Hepatocyte (in vitro differentiated cells): ENCODE data around the gene SPSB2. TPM values are rescaled to one million over a fixed set of nuclear protein-coding genes. Genes with fewer than 3 reads are reported as not detected.
A peak's percentile ranks its signal among the peaks of the same experiment; 100 is the strongest.

Experiments
- DNase-seq: peaks from one replicate; pipeline ENCODE4 v3.0.0-alpha.2; 2016; ENCODE audit warnings: low spot score
- H2AFZ ChIP-seq: fragments of 200-600 bp; sonication (generic); 2 replicates; pipeline ENCODE4 v1.6.0; 2016; ENCODE audit warnings: antibody characterized with exemption, mild to moderate bottlenecking
- H3K27ac ChIP-seq: fragments of 200-600 bp; sonication (generic); 2 replicates; pipeline ENCODE4 v1.5.1; 2016; ENCODE audit warnings: mild to moderate bottlenecking
- H3K27me3 ChIP-seq: fragments of 200-600 bp; sonication (generic); 2 replicates; pipeline ENCODE4 v1.6.1; 2016
- H3K36me3 ChIP-seq: fragments of 200-600 bp; sonication (generic); replicated peaks from 2 replicates; pipeline ENCODE4 v1.5.1; 2016; ENCODE audit warnings: low read depth; ENCODE audit not compliant: insufficient read depth
- H3K4me1 ChIP-seq: fragments of 200-600 bp; sonication (generic); 2 replicates; pipeline ENCODE4 v1.5.1; 2016; ENCODE audit warnings: mild to moderate bottlenecking, moderate library complexity; ENCODE audit not compliant: insufficient read depth
- H3K4me2 ChIP-seq: fragments of 200-600 bp; sonication (generic); 2 replicates; pipeline ENCODE4 v1.6.0; 2016
- H3K4me3 ChIP-seq: fragments of 200-600 bp; sonication (generic); 2 replicates; pipeline ENCODE4 v1.5.1; 2016; ENCODE audit warnings: mild to moderate bottlenecking
- H3K79me2 ChIP-seq: fragments of 200-600 bp; sonication (generic); 2 replicates; pipeline ENCODE4 v1.6.0; 2017; ENCODE audit warnings: mild to moderate bottlenecking
- H3K9me2 ChIP-seq: fragments of 200-600 bp; sonication (generic); replicated peaks from 2 replicates; pipeline ENCODE4 v1.6.0; 2017; ENCODE audit warnings: mild to moderate bottlenecking; ENCODE audit not compliant: insufficient read depth
- H3K9me3 ChIP-seq: fragments of 200-600 bp; sonication (generic); 2 replicates; pipeline ENCODE4 v1.5.1; 2016; ENCODE audit warnings: low read depth, mild to moderate bottlenecking
- H4K20me1 ChIP-seq: fragments of 200-600 bp; sonication (generic); 2 replicates; pipeline ENCODE4 v1.6.0; 2016; ENCODE audit warnings: mild to moderate bottlenecking; ENCODE audit not compliant: insufficient read depth, poor library complexity, severe bottlenecking
- EZH2 ChIP-seq: fragments of 200-600 bp; sonication (generic); IDR thresholded peaks from 2 replicates; pipeline ENCODE4 v1.6.1; 2016; ENCODE audit warnings: antibody characterized with exemption, mild to moderate bottlenecking, borderline replicate concordance
- EZH2phosphoT487 ChIP-seq: fragments of 200-600 bp; sonication (generic); IDR thresholded peaks from one replicate; pipeline ENCODE4 v1.6.1; 2018; ENCODE audit warnings: antibody characterized with exemption, mild to moderate bottlenecking, low read depth, moderate library complexity; ENCODE audit not compliant: unreplicated experiment, severe bottlenecking
- WGBS: methylation state at CpG from one replicate; pipeline ENCODE4 v1.1.6; 2016; ENCODE audit warnings: low lambda C conversion rate; ENCODE audit errors: missing lambda C conversion rate; 5-methylcytosine and 5-hydroxymethylcytosine counted together
- polyA plus RNA-seq: library from polyadenylated mRNA; unstranded; fragments of >200 nt; fragmentation: Nextera tagmentation; extraction: Ambion mirVana; gene quantifications from 2 replicates; pipeline ENCODE4 v1.2.1, GENCODE V29; 2016
- total RNA-seq: library from RNA; depleted of rRNA; stranded (reverse); fragments of >200 nt; gene quantifications from 2 replicates; pipeline ENCODE4 v1.2.3, GENCODE V29; 2014
- TF ChIP-seq, protein P1 (sequence below): fragments of 200-600 bp; sonication (generic); IDR thresholded peaks from 2 replicates; pipeline ENCODE4 v1.5.1; 2016; ENCODE audit warnings: antibody characterized with exemption, mild to moderate bottlenecking; ENCODE audit not compliant: poor library complexity

Gene SPSB2
- total and polyA plus RNA-seq, 2 experiments from 2014 or later = 11.0 to 14.1 TPM

DNA sequence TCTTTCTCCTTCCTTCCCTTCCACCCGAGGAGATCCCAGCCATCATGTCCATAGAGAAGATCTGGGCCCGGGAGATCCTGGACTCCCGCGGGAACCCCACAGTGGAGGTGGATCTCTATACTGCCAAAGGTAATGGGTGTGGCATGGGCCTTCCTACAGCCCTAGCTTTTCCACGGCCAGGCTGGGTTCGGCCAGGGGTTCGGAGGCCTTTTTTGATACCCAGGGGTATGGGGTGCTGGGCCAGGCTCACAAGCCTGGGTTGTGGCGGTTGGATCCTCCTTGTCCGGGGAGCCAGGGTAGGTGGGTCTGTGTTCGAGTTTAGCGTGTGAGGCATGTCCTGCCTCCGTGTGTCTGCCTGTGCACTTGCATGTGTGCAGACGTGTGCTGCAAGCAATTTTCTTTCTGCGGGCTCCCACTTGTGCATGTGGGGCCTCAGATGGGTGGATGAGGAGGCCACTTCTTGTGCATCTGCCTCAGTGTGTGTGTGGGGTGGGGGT lies 42.7 kb upstream of the SPSB2 start:
- TF ChIP-seq EZH2phosphoT487 (no peak), EZH2 (no peak)
- TF ChIP-seq, protein P1, sequence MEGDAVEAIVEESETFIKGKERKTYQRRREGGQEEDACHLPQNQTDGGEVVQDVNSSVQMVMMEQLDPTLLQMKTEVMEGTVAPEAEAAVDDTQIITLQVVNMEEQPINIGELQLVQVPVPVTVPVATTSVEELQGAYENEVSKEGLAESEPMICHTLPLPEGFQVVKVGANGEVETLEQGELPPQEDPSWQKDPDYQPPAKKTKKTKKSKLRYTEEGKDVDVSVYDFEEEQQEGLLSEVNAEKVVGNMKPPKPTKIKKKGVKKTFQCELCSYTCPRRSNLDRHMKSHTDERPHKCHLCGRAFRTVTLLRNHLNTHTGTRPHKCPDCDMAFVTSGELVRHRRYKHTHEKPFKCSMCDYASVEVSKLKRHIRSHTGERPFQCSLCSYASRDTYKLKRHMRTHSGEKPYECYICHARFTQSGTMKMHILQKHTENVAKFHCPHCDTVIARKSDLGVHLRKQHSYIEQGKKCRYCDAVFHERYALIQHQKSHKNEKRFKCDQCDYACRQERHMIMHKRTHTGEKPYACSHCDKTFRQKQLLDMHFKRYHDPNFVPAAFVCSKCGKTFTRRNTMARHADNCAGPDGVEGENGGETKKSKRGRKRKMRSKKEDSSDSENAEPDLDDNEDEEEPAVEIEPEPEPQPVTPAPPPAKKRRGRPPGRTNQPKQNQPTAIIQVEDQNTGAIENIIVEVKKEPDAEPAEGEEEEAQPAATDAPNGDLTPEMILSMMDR = no peak
- 83% methylated on average over 14 of the region's 14 CpGs for WGBS
- Histone ChIP-seq H3K4me3 (no peak overlapping the region), H3K4me2 (no peak overlapping the region), H3K36me3 (no peaks in the 10 kb centered on the region), H3K79me2 (no peaks in the 10 kb centered on the region), H3K9me2 (no peaks in the 10 kb centered on the region), H3K4me1 (peaks cover 11% of the 10 kb centered on the region), H2AFZ (no peak overlapping the region), H3K9me3 (no peaks in the 10 kb centered on the region), H4K20me1 (no peaks in the 10 kb centered on the region), H3K27me3 (peaks cover 16% of the 10 kb centered on the region), H3K27ac (no peak overlapping the region)
- no peak for DNase-seq

DNA sequence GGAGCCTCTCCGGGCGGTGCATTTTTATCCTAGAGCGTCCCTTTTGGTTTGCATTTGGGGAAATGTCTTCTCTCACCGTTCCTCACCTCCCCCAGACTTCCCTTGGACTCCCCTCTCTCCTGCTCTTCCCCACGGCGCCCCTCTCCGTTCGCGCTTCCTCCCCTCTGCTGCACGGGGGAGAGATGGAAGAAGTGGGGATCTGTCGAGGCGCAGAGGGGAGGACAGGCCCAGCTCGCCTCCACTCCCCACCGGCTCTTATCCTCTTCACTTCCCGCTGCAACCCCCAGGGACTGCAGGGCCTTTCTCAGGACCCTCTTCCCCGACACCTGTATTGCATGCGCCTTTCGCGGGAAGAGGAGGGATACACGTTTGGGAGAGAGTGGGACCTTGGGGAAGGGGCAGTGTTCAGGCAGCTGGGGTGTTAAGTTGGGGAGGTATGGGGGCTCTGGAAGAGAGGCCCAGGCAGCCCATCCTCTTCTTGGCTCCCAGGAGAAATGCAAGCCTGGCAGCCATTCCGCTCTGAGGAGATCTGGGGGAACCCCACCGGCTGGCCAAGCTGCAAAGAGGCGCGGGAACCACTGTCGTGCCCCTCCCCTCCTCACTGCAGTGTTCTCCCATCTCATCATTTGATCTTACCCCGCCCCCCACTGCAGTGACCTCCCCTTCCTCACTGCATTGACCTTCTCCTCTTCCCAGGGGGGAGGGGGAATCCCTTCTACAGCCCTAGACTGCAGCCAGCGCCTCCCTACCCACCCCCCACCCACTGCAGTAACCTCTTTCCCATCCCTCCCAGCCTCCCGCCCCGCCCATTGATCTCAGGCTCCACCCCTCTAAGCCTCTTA lies 42.1 kb upstream of the SPSB2 start:
- peak overlapping the region; percentile 99 for H3K4me2 ChIP-seq
- WGBS = 14% methylated on average over 26 of the region's 29 CpGs
- no peaks in the 10 kb centered on the region for H4K20me1 ChIP-seq
- no peaks in the 10 kb centered on the region for H3K9me3 ChIP-seq
- H3K79me2 ChIP-seq = no peaks in the 10 kb centered on the region
- H3K9me2 ChIP-seq = no peaks in the 10 kb centered on the region
- DNase-seq = no peak
- no peaks in the 10 kb centered on the region for H3K36me3 ChIP-seq
- TF ChIP-seq, protein P1 = no peak
- no peak for TF ChIP-seq EZH2phosphoT487
- TF ChIP-seq EZH2 = no peak
- H3K27ac ChIP-seq = no peak overlapping the region
- H3K4me3 ChIP-seq = peak overlapping the region; percentile 52
- peaks cover 11% of the 10 kb centered on the region for H3K4me1 ChIP-seq
- peaks cover 16% of the 10 kb centered on the region for H3K27me3 ChIP-seq
- peak overlapping the region; percentile 96 for H2AFZ ChIP-seq

DNA sequence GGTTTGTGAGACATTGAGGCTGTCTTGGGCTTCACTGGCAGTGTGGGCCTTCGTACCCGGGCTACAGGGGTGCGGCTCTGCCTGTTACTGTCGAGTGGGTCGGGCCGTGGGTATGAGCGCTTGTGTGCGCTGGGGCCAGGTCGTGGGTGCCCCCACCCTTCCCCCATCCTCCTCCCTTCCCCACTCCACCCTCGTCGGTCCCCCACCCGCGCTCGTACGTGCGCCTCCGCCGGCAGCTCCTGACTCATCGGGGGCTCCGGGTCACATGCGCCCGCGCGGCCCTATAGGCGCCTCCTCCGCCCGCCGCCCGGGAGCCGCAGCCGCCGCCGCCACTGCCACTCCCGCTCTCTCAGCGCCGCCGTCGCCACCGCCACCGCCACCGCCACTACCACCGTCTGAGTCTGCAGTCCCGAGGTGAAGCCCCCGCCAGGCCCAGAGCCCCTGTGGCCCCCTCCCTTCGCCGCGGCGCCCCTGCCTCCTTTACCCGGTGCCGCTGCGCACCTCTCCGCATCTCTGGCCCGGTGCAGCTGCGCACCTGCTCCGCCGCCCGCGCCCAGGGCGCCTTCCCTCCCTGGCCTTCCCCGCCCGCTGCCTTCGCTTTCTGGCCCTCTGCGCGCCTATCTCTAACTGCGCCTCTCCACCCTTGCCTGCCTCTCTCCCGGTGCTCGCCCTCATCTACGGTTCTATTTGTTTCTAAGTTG lies 41.3 kb upstream of the SPSB2 start, which contains the start of gene ENO2:
Gene ENO2, plus strand, starts transcription at position 335 of the 701 bp plus-strand sequence. CDS start 1,253 bp downstream, outside the sequence.
- 3% methylated on average over 20 of the region's 68 CpGs for WGBS
- no peaks in the 10 kb centered on the region for H4K20me1 ChIP-seq
- no peaks in the 10 kb centered on the region for H3K9me3 ChIP-seq
- no peaks in the 10 kb centered on the region for H3K9me2 ChIP-seq
- H2AFZ ChIP-seq = peak within 1 kb of the TSS; percentile 96
- TF ChIP-seq, protein P1 = no peak
- no peak for TF ChIP-seq EZH2
- TF ChIP-seq EZH2phosphoT487 = no peak
- H3K4me1 ChIP-seq = peaks cover 11% of the 10 kb centered on the region
- peak within 1 kb of the TSS; percentile 99 for H3K4me2 ChIP-seq
- no peaks in the 10 kb centered on the region for H3K79me2 ChIP-seq
- no peaks in the 10 kb centered on the region for H3K36me3 ChIP-seq
- H3K4me3 ChIP-seq = peak within 1 kb of the TSS; percentile 52
- H3K27ac ChIP-seq = peak within 1 kb of the TSS; percentile 48
- DNase-seq = peak; percentile 86
- peaks cover 16% of the 10 kb centered on the region for H3K27me3 ChIP-seq
